T1000 (cell line): ENCODE data around the gene MRPS26.
A peak's percentile ranks its signal among the peaks of the same experiment; 100 is the strongest.
"Not testable (repeated sequence)": the region's sequence is repeated elsewhere in the genome, so short reads cannot be mapped to it uniquely, and the experiment has no call there.

ENCODE experiments used
- DNase-seq: peaks from one replicate; lab custom pipeline; 2025; ENCODE audit warnings: mixed read lengths; lab: John Stamatoyannopoulos, UW

Gene MRPS26

DNA sequence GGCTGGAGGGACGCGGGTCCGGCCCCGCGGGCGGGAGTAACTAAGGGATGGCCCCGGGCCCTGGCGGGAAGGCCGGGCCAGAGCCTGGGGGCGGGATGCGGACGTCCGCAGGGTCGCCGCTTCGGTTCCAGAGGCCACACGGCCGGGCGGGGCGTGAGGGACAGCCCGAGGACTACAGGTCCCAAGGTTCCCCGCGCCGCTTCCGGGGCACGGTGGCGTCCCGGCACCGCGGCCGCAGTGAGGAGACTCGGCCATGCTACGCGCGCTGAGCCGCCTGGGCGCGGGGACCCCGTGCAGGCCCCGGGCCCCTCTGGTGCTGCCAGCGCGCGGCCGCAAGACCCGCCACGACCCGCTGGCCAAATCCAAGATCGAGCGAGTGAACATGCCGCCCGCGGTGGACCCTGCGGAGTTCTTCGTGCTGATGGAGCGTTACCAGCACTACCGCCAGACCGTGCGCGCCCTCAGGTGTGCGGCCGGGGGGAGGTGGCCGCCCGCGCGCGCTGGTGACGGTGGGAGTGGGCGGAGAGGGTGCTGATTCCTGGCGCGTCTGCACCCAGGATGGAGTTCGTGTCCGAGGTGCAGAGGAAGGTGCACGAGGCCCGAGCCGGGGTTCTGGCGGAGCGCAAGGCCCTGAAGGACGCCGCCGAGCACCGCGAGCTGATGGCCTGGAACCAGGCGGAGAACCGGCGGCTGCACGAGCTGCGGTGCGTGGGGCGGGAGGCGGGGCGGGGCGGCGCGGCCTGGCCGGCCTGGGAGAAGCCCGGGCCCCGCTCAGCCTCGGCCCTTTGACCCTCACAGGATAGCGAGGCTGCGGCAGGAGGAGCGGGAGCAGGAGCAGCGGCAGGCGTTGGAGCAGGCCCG, at the start of gene MRPS26:
Gene MRPS26 (plus strand): TSS at position 237 of the 861 bp plus-strand sequence. CDS start 17 bp downstream, at position 254.
- DNase-seq: peak; percentile 75

DNA sequence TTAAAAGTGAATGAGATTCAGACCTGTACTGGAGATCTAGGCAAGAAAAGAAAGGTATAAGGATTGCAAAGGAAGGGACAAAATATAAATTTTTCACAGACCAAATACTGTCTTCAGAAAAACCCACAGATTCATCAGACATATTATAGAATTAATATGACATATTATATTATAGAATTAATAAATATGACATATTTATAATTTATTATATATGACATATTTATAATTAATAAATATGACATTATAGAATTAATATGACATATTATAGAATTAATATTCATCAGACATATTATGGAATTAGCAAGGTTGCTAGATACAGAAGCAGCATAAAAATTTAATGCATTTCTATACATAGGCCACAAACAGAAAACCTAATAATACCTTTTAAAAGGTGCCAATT, 47.1 kb upstream of the MRPS26 start:
- no peak for DNase-seq

DNA sequence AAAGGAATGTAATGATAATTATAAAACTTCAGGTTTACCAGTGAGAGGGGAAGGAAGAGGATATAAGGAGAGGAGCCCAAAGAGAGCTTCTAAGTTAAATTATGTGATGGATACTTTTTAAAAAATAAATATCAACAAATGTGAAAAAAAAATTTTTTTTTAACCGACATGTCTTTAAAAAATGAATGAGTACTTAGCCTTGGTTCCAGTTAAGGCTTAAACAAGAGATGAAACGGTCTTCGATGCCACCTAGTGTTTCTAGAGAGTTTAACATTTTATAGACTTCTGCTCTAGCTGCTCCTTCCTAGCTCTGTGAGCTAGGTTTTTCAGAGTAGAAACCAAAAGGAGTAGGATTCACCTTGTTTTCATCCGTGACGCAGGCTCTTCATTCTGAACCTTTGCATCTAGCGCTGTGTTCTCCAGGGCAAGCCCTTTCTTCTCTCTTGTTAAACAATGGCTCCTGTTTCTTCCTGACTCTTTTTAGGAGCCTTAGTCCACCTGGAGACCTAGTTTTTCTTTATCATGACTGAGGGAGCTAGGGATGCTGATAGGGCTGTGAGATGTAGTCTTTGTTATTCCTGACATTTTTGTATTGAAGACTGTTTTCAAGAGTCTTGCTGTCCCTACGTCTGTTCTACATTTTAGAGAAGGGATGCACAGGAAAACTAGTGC, 44.9 kb upstream of the MRPS26 start:
- DNase-seq: no peak

DNA sequence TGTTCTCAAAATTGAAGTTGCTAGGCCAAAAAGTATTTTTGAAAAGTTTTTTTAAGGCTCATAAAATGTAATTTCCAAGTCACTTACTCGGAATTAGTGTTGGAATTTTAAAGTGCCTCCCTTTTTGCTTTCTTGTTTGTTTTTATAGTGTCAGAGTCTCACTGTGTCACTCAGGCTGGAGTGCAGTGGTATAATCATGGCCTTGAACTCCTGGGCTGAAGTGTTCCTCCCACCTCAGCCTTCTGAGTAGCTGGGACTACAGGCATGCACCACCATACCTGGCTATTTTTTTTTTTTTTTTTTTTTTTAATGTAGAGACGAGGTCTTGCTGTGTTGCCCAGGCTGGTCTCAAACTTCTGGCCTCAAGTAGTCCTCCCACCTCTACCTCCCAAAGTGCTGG, 42.4 kb upstream of the MRPS26 start:
- no peak for DNase-seq

DNA sequence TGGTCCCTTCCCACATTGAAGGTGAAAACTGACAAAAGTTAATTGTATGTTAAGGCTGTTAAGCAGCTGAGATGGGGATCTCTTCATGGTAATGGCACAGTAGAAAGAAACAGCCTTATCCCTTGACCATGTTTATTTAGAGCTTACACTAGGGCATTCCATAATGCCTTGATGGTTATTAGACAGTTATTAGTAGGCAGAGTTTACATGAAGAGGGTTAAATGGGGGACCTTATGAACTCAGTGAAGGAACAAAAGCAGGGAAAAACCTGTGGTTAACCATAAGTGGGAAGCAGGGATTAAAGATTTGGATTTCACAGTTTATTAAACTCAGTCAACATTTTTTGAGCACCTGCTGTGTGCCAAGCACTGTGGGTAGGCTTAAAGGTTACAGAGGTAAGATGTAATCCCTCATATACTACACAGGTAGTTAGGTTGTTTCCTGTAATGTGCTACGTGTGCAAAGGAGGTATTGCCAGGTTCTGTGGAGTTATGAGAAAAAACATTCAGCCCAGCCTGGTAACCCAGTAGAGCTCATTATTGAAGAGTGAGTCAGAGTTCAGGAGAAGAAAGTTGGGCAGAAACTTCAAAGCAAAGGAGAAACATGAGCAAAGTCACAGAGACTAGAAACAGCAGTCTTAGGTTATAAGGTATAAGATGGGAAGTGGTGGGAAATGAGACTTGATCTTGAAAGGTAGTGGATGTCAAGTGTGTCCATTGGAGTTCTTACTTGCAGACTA, 34.7 kb upstream of the MRPS26 start:
- no peak for DNase-seq

DNA sequence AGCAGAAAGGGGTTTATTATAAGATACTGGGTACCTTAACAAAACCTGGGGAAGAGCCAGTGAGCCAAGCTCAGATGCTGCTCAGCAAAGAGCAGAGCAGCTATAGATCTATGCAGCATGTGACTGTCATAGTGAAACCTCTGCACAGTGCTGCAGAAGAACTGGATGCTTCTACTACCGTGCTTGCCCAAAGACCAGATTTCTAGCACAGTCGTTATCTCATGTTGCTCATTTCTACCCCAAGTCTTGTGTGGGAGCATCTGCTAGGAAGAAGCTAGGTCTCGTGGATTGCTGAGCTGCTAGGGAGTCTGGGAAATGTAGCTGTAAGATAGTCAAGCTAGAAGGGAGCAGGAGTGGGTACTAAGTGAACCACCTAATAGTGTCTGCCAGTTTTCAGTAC, 34.1 kb upstream of the MRPS26 start:
- DNase-seq: no peak

DNA sequence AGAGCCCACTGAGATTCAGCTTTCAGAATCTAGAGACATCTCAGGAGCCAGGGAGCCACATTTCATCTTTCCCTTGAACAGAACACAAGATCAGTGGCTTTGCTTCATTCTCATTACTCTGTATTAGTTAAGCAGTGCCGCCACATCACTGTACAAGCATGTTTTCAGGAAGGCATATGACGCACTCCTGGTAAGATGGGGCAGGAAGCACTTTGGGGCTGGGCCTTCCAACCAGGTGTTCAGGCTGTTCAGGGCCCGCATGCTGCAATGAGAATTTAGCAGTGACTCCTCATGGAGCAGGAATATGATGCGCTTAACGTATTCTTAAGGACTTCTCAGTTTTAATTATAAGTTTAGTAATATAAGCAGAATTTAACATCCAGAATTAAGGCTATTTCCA, 32.1 kb upstream of the MRPS26 start:
- DNase-seq: no peak

DNA sequence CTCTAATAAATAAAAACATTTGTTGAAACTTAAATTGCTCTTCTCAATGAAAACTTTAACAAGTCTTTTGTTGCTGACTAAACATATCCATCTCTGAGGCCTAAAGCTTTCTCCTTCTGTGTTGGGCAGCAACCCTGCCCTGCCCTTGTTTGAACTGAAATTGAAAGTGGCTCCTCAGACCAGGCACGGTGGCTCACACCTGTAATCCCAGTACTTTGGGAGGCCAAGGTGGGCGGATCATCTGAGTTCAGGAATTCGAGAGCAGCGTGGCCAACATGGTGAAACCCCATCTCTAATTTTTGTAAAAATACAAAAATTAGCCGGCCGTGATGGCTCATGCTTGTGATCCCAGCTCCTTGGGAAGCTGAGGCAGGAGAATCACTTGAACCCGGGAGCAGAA, 31.7 kb upstream of the MRPS26 start:
- DNase-seq: no peak

DNA sequence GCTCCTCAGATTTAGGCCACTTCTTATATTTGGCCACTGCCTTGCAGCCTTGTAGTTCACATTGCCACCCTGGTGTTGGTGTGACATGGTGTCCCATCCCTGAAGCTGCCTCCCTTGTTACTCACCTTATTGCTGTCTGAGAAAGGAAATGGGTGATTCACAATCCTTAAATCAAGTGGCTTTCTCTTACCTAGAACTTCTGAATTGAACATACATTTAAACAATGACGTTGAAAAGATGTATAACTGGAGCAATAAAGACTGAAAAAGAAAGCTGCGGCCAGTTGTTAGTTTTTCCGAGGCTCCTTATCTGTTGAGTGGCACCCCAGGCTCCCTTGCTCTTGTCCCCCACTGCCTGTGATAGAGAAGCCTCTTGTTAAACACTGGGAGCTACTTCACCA, 31.2 kb upstream of the MRPS26 start:
- no peak for DNase-seq

DNA sequence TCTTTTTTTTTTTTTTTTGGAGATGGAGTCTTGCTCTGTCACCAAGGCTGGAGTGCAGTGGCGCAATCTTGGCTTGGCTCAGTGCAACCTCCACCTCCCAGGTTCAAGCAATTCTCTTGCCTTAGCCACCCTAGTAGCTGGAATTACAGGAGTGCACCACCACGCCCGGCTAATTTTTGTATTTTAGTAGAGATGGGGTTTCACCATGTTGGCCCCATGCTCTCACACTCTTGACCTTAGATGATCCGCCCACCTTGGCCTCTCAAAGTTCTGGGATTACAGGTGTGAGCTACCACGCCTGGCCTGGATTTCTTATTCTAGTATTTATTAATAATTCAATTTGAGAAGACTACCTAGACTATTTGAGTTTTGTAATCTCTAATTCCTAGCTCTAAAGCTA, 30.6 kb upstream of the MRPS26 start:
- not testable (repeated sequence) for DNase-seq

DNA sequence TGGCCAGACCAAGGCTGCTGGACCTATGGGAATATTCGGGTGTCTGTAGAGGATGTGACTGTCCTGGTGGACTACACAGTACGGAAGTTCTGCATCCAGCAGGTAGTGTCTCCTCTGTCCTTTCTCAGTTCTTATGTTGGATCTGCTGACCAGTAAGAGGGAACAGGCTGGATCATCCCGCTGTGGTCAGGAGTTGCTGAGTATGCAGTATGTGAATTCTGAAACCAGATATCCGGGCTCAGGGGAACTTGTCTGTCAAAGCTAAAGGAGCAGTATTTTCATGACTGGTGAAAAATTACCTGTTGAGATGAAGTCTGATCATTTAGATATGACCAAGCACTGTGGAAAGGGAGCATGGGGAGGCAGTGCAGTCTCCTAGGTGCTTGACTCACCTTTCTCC, 24.5 kb upstream of the MRPS26 start:
- DNase-seq: no peak

DNA sequence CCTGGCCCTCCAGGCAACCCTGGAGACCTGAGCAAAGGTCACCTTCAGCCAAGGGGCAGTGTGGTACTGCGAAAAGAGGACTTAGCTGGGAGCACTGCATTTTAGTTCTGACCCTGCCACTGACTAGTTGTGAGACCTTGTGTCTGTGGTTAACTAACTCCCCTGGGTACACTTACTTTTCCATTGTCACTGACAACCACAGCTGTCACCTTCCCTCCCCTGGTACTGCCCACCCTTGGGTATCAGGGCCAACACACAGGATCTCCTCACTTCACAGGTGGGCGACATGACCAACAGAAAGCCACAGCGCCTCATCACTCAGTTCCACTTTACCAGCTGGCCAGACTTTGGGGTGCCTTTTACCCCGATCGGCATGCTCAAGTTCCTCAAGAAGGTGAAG, 24.1 kb upstream of the MRPS26 start:
- no peak for DNase-seq

DNA sequence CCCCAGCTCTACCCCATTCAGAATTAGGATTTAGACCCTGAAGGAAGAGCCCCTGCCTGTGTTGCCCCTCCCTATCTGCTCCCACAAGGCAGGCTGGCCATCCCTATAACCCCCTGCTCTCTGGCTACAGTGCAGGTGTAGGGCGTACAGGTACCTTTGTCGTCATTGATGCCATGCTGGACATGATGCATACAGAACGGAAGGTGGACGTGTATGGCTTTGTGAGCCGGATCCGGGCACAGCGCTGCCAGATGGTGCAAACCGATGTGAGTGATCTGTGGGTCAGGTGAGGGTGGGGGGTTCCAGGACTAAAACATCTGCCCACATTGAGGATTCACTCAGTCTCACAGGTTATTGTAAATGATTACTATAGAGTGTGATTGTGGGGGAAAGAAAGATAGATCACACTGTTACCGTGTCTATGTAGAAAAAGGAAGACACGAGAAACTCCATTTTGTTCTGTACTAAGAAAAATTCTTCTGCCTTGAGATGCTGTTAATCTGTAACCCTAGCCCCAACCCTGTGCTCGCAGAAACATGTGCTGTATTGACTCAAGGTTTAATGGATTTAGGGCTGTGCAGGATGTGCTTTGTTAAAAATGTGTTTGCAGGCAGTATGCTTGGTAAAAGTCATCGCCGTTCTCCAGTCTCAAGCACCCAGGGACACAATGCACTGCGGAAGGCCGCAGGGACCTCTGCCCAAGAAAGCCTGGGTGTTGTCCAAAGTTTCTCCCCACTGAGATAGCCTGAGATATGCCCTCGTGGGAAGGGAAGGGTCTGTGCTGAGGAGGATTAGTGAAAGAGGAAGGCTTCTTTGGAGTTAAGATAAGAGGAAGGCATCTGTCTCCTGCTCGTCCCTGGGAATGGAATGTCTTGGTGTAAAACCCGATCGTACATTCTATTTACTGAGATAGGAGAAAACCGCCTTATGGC, 23.0 kb upstream of the MRPS26 start:
- not testable (repeated sequence) for DNase-seq

DNA sequence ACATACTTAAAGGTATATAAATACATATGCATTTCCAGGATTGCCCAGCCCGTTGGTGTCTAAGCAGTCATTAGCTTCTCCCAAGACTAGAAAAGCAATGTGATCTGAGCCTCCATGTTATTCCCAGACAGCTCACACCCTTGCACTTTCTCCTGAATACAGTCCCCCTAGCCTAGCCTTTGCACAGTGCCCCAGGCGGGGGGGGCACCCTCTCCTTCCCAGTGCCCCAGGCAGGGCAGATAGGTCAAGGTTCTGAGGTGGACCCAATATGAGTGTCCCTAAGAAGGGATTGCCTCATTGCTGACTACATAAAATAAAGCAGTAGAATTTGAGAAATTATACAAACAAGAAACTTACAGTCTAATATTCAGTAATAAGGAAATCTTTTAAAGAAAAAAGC, 17.9 kb upstream of the MRPS26 start:
- no peak for DNase-seq

DNA sequence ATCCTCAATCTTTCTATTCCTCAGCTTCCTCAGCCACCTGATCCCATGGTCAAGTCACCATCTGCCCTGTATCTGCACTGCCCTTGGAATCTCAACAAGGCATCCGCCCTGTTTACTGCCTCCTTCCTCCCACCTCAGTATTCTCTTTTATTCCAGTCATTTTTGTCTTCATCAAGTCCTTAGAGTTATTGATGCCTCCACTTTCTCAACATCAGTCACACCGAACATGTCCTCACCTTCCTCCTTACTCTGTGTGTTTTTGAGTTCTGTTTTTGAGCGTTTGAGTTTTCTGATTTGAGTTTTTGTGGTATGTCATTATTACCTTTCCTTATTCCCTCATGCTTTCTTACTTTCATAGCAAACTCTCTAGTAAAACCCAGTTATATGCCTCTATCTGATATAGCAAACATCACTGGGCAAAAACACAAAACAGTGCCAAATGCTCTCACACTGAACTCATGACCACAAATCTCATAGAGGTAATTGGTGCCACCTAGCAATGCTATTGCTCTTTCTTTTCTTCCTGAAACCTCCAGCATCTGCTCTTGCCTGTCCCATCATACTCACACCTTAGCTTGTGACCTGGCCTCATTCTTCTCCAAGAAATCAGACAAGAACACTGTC, 14.2 kb upstream of the MRPS26 start:
- no peak for DNase-seq

DNA sequence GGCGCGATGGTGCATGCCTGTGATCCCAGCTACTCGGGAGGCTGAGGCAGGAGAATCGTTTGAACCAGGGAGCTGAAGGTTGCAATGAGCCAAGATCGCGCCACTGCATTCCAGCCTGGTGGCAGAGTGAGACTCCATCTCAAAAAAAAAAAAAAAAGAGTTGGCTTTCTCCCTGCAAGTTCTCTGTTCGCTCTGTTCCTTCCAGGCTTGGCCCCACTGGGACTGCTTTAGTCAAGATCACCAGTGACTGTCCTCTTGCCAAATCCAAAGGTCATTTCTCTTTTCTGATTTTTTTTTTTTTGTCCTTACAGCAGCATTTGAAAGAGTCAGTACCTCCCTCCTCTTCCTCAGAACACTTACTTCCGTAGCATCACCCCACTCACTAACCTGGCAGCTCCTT, 13.2 kb upstream of the MRPS26 start:
- DNase-seq: no peak

DNA sequence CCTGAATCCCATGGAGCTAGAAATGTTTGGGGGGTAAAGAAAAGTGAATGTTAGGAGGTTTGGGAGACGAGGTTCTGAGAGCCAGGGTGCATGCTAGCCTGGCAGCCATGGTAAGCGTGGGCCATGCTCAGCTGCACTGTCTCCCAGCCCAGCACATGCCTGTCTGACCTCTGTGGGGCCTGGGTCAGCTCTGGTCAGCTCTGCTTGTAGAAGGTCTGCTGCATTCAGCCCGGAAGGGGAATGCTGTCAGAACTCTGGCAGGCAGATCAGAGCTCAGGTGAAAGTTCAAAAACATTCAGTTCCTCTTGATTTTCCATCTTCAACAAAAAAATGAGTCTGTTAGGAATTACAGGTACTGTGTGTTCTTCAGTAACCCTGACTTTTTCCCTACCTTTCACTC, 8.2 kb upstream of the MRPS26 start:
- no peak for DNase-seq

DNA sequence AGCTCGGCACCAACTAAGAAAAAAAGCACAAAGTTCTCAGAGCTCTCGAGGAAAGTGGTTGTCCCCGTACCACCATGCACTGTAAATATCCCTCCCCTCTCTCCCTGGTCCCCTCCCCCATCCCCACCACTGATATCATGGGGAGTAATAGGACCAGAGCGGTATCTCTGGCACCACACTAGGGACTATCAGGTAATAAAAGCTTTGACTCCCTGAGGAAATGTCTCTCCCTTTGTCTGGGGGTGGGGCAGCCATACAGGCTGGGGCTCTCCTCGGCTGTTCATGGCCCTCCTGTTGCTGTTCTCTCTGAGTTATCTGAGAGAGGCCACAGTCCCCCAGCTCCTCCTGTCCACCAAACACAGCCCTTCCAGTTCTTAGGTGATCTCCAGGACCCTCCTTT, 7.4 kb upstream of the MRPS26 start:
- no peak for DNase-seq

DNA sequence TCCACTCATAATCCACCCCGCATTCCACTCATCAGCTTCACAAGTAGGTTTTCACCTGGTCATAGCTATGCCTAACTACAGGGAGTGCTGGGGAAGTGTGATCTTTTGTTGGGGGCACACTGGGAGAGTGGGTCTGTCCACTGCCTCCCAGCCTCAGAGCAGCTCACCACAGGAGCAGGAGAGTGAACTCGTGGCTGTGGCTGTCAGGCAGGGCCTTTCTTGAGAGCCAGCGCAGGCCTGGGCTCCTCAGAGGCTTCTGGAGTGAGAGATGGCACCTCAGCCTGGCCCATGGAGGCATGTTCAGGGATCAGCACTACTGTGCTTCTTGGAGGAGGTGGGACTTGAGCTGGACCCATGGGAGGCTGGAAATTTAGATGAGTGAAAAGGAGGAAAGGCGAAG, 6.4 kb upstream of the MRPS26 start:
- DNase-seq: no peak

DNA sequence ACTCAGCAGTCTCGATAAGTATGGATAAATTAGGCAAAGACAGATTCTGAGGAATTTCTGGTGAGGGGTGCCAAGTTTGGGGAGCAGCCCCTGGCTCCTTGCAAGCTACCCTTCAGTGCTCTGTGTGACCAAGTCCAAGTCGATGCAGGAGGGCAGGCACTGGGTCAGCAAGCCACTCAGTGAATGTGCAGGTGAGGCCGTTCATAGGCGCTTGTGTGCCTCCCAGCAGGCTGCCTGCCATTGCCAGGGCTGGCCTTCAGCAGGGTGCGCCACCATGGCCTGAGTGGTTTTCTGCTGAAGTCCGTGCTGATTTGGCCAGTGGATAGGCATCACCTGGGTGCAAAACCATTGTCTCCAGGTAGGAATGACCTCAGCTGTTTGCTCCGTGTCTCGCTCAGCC, 5.8 kb upstream of the MRPS26 start:
- no peak for DNase-seq

DNA sequence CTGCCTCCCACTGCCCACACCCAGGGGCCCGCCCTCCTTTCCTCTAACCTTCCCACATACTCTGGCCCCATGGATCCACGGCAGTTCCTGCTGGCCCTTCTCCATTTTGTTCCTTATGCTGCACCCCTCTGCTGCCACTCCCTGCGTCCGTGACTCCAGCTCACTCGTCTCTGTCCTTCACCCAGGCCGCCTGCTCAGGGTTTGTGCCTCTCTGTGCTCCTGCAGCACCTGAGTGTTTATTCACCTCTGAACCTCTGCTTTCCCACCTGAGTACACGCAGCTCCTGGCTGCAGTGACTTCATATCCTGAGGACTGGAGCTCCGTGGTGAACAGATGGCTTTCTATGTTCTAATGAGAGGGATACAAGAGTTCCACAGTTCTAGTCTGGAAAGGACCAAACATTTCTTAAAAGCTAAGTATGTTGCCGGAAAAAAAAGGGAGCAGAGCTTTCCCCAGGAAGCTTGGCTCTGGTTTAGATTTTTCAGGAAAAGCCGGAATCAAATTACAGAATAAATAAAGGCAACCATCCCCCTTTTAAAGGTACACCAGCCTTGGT, 3.9 kb upstream of the MRPS26 start:
- no peak for DNase-seq
